Right lobe of liver (tissue), 6 donors: ENCODE data around the gene OLIG1. TPM values are rescaled to one million over a fixed set of nuclear protein-coding genes. Genes with fewer than 3 reads are reported as not detected.

ENCODE experiments used
- ATAC-seq, 4 donors: fragments of 200-7000 bp; cut with Tn5 transposase; one replicate each; pipeline ENCODE4 v1.9.1; 2020; ENCODE audit warnings: mild to moderate bottlenecking in 4 of 4, moderate library complexity in 4 of 4
- DNase-seq, 3 donors: peaks; one replicate each; pipeline ENCODE4 v3.0.0-alpha.2; 2020
- H3K27ac ChIP-seq, 3 donors: fragments of 200-600 bp; one replicate each; pipeline ENCODE4 v1.8.0; 2022
- H3K27me3 ChIP-seq, 2 donors: fragments of 200-600 bp; one replicate each; pipeline ENCODE4 v1.8.0; 2022
- H3K36me3 ChIP-seq, 4 donors: fragments of 200-600 bp; sonication (generic) in 1 of 4; one replicate each; pipeline versions ENCODE4 v1.5.1 to v1.8.0; 2017 to 2022; ENCODE audit warnings: control low read depth in 1 of 4
- H3K4me1 ChIP-seq, 4 donors: fragments of 200-600 bp; sonication (generic) in 1 of 4; one replicate each; pipeline versions ENCODE4 v1.5.1 to v1.8.0; 2017 to 2022; ENCODE audit warnings: control low read depth in 1 of 4
- H3K4me3 ChIP-seq, 3 donors: fragments of 200-600 bp; one replicate each; pipeline ENCODE4 v1.8.0; 2022
- H3K9me3 ChIP-seq, 4 donors: fragments of 200-600 bp; sonication (generic) in 1 of 4; one replicate each; pipeline versions ENCODE4 v1.5.1 to v1.8.0; 2017 to 2022; ENCODE audit warnings: control low read depth in 1 of 4
- POLR2A ChIP-seq: fragments of 450-650 bp; IDR thresholded peaks from one replicate; pipeline ENCODE4 v1.6.1; 2017; ENCODE audit warnings: antibody characterized with exemption, mild to moderate bottlenecking
- whole genome bisulfite sequencing: methylation state at CpG from one replicate; pipeline ENCODE4 v1.1.6; 2018; ENCODE audit warnings: low coverage, low lambda C conversion rate; ENCODE audit not compliant: insufficient coverage; ENCODE audit errors: missing lambda C conversion rate; 5-methylcytosine and 5-hydroxymethylcytosine counted together
- intact Hi-C, 2 donors: fragments of 100-400 bp; cut with DNase I; formaldehyde crosslinking; loops; one replicate each; pipeline versions ENCODE4 v1.11.2 to v1.14.1; 2022
- total RNA-seq, 6 experiments: library from RNA; depleted of rRNA in 2 of 6; stranded (reverse); fragments of >200 nt in 2 of 6; fragmentation: NEBNext Ultra II Directional in 3 of 6; extraction: Animal tissue kit (Norgen Biotek cat#: 25700) in 3 of 6; gene quantifications; one replicate each; pipeline versions ENCODE4 v1.1.0 to v1.2.4, GENCODE V29; 2016 to 2023
- TF ChIP-seq, protein P1 (sequence below), 4 donors: fragments of 200-600 bp in 3 of 4; fragments of 450-650 bp in 1 of 4; IDR thresholded peaks; one replicate each; pipeline versions ENCODE4 v1.5.1 to v1.8.0; 2016 to 2022; ENCODE audit warnings: antibody characterized with exemption in 4 of 4, mild to moderate bottlenecking in 2 of 4
- donor health status: DM: no; HTN: yes; CAD: no.
- donor health status: DM: no; HTN: no; CAD: no.
- donor health status: DM: no; HTN: no; CAD: no.
- donor health status: DM: no; HTN: yes; CAD: no.
- donor health status: DM: no; HTN: yes; CAD: no.

Gene OLIG1
- total RNA-seq, 6 experiments from 2014 or later = not detected

DNA sequence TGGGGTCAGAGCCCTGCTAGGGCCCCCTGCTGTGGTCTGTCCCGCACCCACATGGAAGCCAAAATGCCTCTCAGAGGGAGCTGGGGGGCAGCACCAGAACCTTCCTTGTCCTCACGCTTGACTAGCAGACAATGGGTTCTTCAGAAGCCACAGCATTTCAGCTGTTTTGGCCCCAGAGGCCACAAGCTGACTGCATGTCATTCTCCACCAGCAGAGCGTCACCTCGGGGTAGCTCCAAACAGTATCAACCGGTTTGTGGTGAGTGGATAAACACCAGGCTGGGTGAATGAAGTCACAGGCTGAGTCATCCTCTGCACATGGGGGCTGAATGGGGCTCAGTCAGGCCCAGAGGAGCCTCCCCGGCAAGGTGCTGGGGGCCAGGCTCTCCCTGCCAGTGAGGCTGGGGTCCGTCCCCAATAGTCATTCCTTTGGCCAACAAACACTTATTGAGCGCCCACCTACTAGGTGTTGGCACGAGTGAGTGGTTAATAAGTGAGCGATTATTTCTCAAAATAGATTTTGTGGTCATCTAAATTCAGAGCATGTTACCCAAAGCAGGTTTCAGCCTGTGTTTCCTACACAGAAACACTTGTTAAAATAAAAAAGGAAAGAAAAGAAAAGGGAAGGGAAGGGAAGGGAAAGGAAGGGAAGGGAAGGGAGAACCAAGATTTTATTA is 9.1 kb downstream of the OLIG1 start:
- Histone ChIP-seq H3K36me3 (no peaks in the 10 kb centered on the region), H3K4me1 (no peaks in the 10 kb centered on the region), H3K4me3 (no peak overlapping the region), H3K27me3 (peaks cover 0 to 13% of the 10 kb centered on the region in 2 donors), H3K9me3 (no peaks in the 10 kb centered on the region), H3K27ac (no peak overlapping the region)
- 56% methylated on average over 6 of the region's 10 CpGs for WGBS
- ATAC-seq (peak in 1 of 4 donors; percentile 78), DNase-seq (no peak)
- TF ChIP-seq POLR2A = no peak
- intact Hi-C loops = no loop called here

DNA sequence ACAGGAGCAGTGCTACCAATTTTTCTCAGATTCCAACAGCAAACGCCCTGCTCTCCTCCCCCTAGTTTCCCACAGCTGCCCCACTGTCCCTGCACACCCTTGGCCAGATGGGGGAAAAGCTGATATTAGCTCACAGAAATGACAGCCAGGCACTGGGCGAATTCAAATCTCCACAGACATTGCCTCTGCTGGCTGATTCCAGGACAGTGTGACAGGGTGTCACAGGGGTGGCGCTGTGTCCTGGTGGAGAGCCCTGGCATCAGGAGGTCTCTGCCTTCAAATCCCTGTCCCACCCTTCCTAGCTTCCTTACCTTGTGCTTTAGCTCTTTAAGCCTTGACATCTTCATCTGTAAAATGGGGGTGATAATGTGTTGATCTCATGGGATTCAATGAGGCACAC is 10.4 kb downstream of the OLIG1 start:
- Histone ChIP-seq H3K4me1 (no peaks in the 10 kb centered on the region), H3K27me3 (peaks cover 0 to 9% of the 10 kb centered on the region in 2 donors), H3K4me3 (no peak overlapping the region), H3K9me3 (no peaks in the 10 kb centered on the region), H3K27ac (no peak overlapping the region), H3K36me3 (no peaks in the 10 kb centered on the region)
- DNase-seq = no peak
- intact Hi-C loops = no loop called here
- WGBS = 60% methylated on average over 2 of the region's 3 CpGs
- ATAC-seq = no peak
- TF ChIP-seq, protein P1, sequence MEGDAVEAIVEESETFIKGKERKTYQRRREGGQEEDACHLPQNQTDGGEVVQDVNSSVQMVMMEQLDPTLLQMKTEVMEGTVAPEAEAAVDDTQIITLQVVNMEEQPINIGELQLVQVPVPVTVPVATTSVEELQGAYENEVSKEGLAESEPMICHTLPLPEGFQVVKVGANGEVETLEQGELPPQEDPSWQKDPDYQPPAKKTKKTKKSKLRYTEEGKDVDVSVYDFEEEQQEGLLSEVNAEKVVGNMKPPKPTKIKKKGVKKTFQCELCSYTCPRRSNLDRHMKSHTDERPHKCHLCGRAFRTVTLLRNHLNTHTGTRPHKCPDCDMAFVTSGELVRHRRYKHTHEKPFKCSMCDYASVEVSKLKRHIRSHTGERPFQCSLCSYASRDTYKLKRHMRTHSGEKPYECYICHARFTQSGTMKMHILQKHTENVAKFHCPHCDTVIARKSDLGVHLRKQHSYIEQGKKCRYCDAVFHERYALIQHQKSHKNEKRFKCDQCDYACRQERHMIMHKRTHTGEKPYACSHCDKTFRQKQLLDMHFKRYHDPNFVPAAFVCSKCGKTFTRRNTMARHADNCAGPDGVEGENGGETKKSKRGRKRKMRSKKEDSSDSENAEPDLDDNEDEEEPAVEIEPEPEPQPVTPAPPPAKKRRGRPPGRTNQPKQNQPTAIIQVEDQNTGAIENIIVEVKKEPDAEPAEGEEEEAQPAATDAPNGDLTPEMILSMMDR (IDR thresholded peaks at IDR 0.05) = no peak
- TF ChIP-seq POLR2A = no peak

DNA sequence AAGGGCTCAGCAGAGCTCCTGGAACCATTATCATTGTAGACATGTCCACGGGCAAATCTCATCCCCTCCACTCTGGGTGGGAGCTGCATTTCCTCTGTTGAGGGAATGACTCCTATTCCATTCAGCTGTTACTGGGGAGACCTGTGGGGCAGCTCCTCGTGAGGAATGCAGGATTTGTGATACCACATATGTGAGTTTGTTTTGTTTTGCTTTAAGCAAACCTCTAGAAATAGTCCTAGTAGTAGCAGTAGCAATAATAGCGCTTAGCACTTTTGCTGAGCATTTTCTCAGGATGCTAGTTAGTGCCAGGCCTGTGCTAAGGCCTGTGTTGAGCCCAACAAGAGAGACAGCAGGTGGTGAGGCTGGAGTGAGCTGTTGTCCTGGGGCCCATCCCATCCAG is 10.8 kb downstream of the OLIG1 start:
- Histone ChIP-seq H3K4me3 (no peak overlapping the region), H3K9me3 (no peaks in the 10 kb centered on the region), H3K36me3 (no peaks in the 10 kb centered on the region), H3K4me1 (no peaks in the 10 kb centered on the region), H3K27me3 (peaks cover 0 to 9% of the 10 kb centered on the region in 2 donors), H3K27ac (no peak overlapping the region)
- ATAC-seq (no peak), DNase-seq (no peak)
- WGBS = 63% methylated on average over 3 of the region's 3 CpGs
- intact Hi-C loops = no loop called here
- TF ChIP-seq, protein P1 (IDR thresholded peaks at IDR 0.05) = no peak
- TF ChIP-seq POLR2A = no peak

DNA sequence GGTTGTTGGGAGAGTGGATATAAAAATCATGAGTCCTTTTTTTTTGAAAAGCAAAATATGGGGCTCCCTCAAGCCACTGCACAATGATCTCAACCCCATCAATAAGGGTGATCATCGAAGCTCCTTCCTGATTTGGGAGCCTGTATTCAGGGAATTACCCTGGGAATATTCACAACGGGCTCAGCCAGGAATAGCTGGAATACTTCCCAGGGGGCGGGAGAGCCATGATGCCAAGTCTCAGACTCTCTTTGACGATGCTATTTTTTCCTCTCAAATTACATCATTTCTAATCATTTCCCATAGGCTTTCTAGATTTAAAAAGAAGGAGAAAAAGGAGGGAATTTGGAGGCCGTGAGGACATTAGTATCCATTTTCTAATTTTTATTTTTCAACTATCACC is 18.4 kb downstream of the OLIG1 start:
- WGBS = 46% methylated on average over 5 of the region's 5 CpGs
- no peaks in the 10 kb centered on the region for H3K36me3 ChIP-seq
- intact Hi-C loops = no loop called here
- no peaks in the 10 kb centered on the region for H3K9me3 ChIP-seq
- H3K4me1 ChIP-seq = no peaks in the 10 kb centered on the region
- DNase-seq (no peak), ATAC-seq (no peak)
- no peak overlapping the region for H3K4me3 ChIP-seq
- no peaks in the 10 kb centered on the region for H3K27me3 ChIP-seq
- TF ChIP-seq POLR2A = no peak
- TF ChIP-seq, protein P1 (IDR thresholded peaks at IDR 0.05) = no peak
- no peak overlapping the region for H3K27ac ChIP-seq

DNA sequence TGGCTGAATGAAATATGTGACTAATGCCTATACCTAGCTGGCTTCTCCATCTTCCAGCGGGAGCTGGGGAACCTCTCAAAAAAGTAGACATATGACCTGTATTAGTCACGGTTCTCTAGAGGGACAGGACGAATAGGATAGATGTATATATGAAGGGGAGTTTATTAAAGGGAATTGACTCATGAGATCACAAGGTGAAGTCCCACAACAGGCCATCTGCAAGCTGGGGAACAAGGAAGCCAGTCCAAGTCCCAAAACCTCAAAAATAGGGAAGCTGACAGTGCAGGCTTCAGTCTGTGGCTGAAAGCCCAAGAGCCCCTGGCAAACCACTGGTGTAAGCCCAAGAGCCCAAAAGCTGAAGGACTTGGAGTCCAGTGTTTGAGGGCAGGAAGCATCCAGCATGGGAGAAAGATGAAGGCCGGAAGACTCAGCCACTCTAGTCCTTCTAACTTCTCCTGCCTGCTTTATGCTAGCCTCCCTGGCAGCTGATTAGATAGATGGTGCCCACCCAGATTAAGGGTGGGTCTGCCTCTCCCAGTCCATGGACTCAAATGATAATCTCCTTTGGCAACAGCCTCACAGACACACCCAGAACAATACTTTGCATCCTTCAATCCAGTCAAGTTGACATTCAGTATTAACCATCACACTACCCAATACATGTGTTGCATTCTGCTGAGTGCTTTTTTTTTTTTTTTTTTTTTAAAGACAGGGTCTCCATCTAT is 19.6 kb downstream of the OLIG1 start:
- Histone ChIP-seq H3K4me1 (no peaks in the 10 kb centered on the region), H3K4me3 (no peak overlapping the region), H3K27me3 (no peaks in the 10 kb centered on the region), H3K9me3 (no peaks in the 10 kb centered on the region), H3K27ac (no peak overlapping the region), H3K36me3 (no peaks in the 10 kb centered on the region)
- intact Hi-C loops = no loop called here
- no peak for DNase-seq
- 29% methylated on average over 2 of the region's 4 CpGs for WGBS
- no peak for ATAC-seq
- TF ChIP-seq, protein P1 (IDR thresholded peaks at IDR 0.05) = no peak
- TF ChIP-seq POLR2A = no peak
